PC-3 (cell line): ENCODE results near the gene TMCO6. TPM values are rescaled to one million over a fixed set of nuclear protein-coding genes. Genes with fewer than 3 reads are reported as not detected.
"Not testable (repeated sequence)": the region's sequence is repeated elsewhere in the genome, so short reads cannot be mapped to it uniquely, and the experiment has no call there.

Experiments
- ATAC-seq: fragments of 200-7000 bp; cut with Tn5 transposase; 2 replicates; pipeline ENCODE4 v1.9.1; 2020; ENCODE audit warnings: mild to moderate bottlenecking, moderate library complexity
- BruUV-seq: library from RNA; stranded (reverse); fragments of 400-500 nt; replicated peaks from 2 replicates; lab custom pipeline; 2021; lab: Mats Ljungman, UMichigan
- CTCF ChIA-PET: fragments of 300-600 bp; sonication (Branson Sonifier 250); formaldehyde crosslinking; loops from one replicate; lab custom pipeline; 2022; ENCODE audit warnings: antibody characterized with exemption; lab: Charles Lee
- POLR2A ChIA-PET: fragments of 300-600 bp; sonication (Branson Sonifier 250); formaldehyde crosslinking; loops from one replicate; lab custom pipeline; 2022; ENCODE audit warnings: antibody characterized with exemption; ENCODE audit not compliant: unreplicated experiment; lab: Charles Lee
- DNase-seq: peaks from one replicate; pipeline ENCODE4 v3.0.0-alpha.2; 2015
- H2AFZ ChIP-seq: fragments of 300-600 bp; sonication (generic); 2 replicates; pipeline ENCODE4 v1.6.0; 2016; ENCODE audit warnings: antibody characterized with exemption, low read length
- H3F3A ChIP-seq: fragments of 300-600 bp; sonication (generic); one replicate; pipeline ENCODE4 v1.6.0; 2017; ENCODE audit warnings: antibody characterized with exemption, low read length, control low read depth, mild to moderate bottlenecking; ENCODE audit not compliant: unreplicated experiment
- H3K27ac ChIP-seq: fragments of 300-600 bp; sonication (generic); 2 replicates; pipeline ENCODE4 v1.5.1; 2016; ENCODE audit warnings: mild to moderate bottlenecking, low read length
- H3K27me3 ChIP-seq: fragments of 300-600 bp; sonication (generic); 2 replicates; pipeline ENCODE4 v1.6.1; 2016; ENCODE audit warnings: low read length, mixed read lengths
- H3K36me3 ChIP-seq: fragments of 300-600 bp; sonication (generic); 2 replicates; pipeline ENCODE4 v1.6.1; 2016; ENCODE audit warnings: low read depth, mixed run types, low read length, mixed read lengths
- H3K4me1 ChIP-seq: fragments of 300-600 bp; sonication (generic); 2 replicates; pipeline ENCODE4 v1.5.1; 2016; ENCODE audit warnings: low read length; ENCODE audit not compliant: insufficient read depth
- H3K4me2 ChIP-seq: fragments of 300-600 bp; sonication (generic); 2 replicates; pipeline ENCODE4 v1.6.0; 2016; ENCODE audit warnings: low read length
- H3K4me3 ChIP-seq: fragments of 300-600 bp; sonication (generic); 2 replicates; pipeline ENCODE4 v1.5.1; 2016; ENCODE audit warnings: mild to moderate bottlenecking, low read length, mixed read lengths
- H3K79me2 ChIP-seq: fragments of 300-600 bp; sonication (generic); 2 replicates; pipeline ENCODE4 v1.6.1; 2017; ENCODE audit warnings: low read length, mixed read lengths
- H3K9ac ChIP-seq: fragments of 300-600 bp; sonication (generic); 2 replicates; pipeline ENCODE4 v1.6.0; 2016; ENCODE audit warnings: mild to moderate bottlenecking, low read length
- H3K9me2 ChIP-seq: fragments of 300-600 bp; sonication (generic); replicated peaks from 2 replicates; pipeline ENCODE4 v1.6.1; 2016; ENCODE audit warnings: mixed run types, low read length, mixed read lengths
- H3K9me3 ChIP-seq: fragments of 300-600 bp; sonication (generic); 2 replicates; pipeline ENCODE4 v1.6.1; 2016; ENCODE audit warnings: low read length, mixed read lengths
- H4K20me1 ChIP-seq: fragments of 300-600 bp; sonication (generic); 2 replicates; pipeline ENCODE4 v1.6.1; 2016; ENCODE audit warnings: low read length, mixed read lengths
- CTCF ChIP-seq: fragments of 300-600 bp; sonication (generic); conservative IDR thresholded peaks from 2 replicates; pipeline ENCODE4 v1.5.1; 2017; ENCODE audit warnings: antibody characterized with exemption, low read depth, mild to moderate bottlenecking, low read length
- EZH2 ChIP-seq: fragments of 300-600 bp; sonication (generic); IDR thresholded peaks from one replicate; pipeline ENCODE4 v1.6.1; 2017; ENCODE audit warnings: antibody characterized with exemption, mild to moderate bottlenecking, low read length; ENCODE audit not compliant: unreplicated experiment
- EZH2phosphoT487 ChIP-seq: fragments of 300-600 bp; sonication (generic); IDR thresholded peaks from 2 replicates; pipeline ENCODE4 v1.6.1; 2018; ENCODE audit warnings: mild to moderate bottlenecking, antibody characterized with exemption, low read length, borderline replicate concordance
- intact Hi-C: fragments of 100-400 bp; cut with micrococcal nuclease; formaldehyde crosslinking; loops from 2 replicates; pipeline ENCODE4 v1.9.0; 2023
- total RNA-seq: library from RNA; depleted of rRNA; stranded (reverse); fragments of >200 nt; gene quantifications from 2 replicates; pipeline ENCODE4 v1.2.3, GENCODE V29; 2014

TMCO6 gene
- total RNA-seq, 1 experiment from 2014 or later: 16.5 TPM

GRCh38 chr5:140591747-140592372 is 47.4 kb upstream of the TMCO6 start:
- H3K4me1 ChIP-seq: no peaks in the 10 kb centered on the region
- no peaks in the 10 kb centered on the region for H3K36me3 ChIP-seq
- H3K4me3 ChIP-seq: no peak overlapping the region
- POLR2A ChIA-PET: no interaction called here
- H2AFZ ChIP-seq: no peak overlapping the region
- H3K4me2 ChIP-seq: no peak overlapping the region
- H3K27me3 ChIP-seq: no peaks in the 10 kb centered on the region
- intact Hi-C loops: no loop called here
- H4K20me1 ChIP-seq: no peaks in the 10 kb centered on the region
- no peak for TF ChIP-seq CTCF
- no peak for TF ChIP-seq EZH2
- TF ChIP-seq EZH2phosphoT487: no peak
- no peaks in the 10 kb centered on the region for H3K79me2 ChIP-seq
- no peaks in the 10 kb centered on the region for H3K9me3 ChIP-seq
- DNase-seq (peak; percentile 20), ATAC-seq (peak; percentile 60)
- no peaks in the 10 kb centered on the region for H3F3A ChIP-seq
- H3K27ac ChIP-seq: no peak overlapping the region
- no peaks in the 10 kb centered on the region for H3K9me2 ChIP-seq
- no peak overlapping the region for H3K9ac ChIP-seq
- no TSS peak for BruUV-seq
- CTCF ChIA-PET: no interaction called here

GRCh38 chr5:140593070-140593469 is 46.2 kb upstream of the TMCO6 start:
- H3K9me2 ChIP-seq, H3K4me1 ChIP-seq, H3K36me3 ChIP-seq, H3K27me3 ChIP-seq, POLR2A ChIA-PET, H2AFZ ChIP-seq, H3K9ac ChIP-seq, H3K4me2 ChIP-seq, H3K27ac ChIP-seq, ATAC-seq, H3K9me3 ChIP-seq, intact Hi-C loops, CTCF ChIA-PET, H3K79me2 ChIP-seq, H3F3A ChIP-seq, H4K20me1 ChIP-seq, BruUV-seq, H3K4me3 ChIP-seq, DNase-seq: not testable (repeated sequence)

GRCh38 chr5:140594169-140594568 is 45.1 kb upstream of the TMCO6 start:
- Histone ChIP-seq H4K20me1 (no peaks in the 10 kb centered on the region), H3K27me3 (no peaks in the 10 kb centered on the region), H3K4me3 (no peak overlapping the region), H2AFZ (no peak overlapping the region), H3K79me2 (no peaks in the 10 kb centered on the region), H3K9me2 (no peaks in the 10 kb centered on the region), H3K4me1 (no peaks in the 10 kb centered on the region), H3F3A (no peaks in the 10 kb centered on the region), H3K9me3 (no peaks in the 10 kb centered on the region), H3K36me3 (no peaks in the 10 kb centered on the region), H3K4me2 (no peak overlapping the region), H3K9ac (no peak overlapping the region), H3K27ac (no peak overlapping the region)
- CTCF ChIA-PET: no interaction called here
- POLR2A ChIA-PET: no interaction called here
- BruUV-seq: no TSS peak
- DNase-seq (no peak), ATAC-seq (no peak)
- intact Hi-C loops: no loop called here
- TF ChIP-seq EZH2: no peak
- no peak for TF ChIP-seq CTCF
